Astrocyte (in vitro differentiated cells and primary cell): ENCODE measurements around the gene CAMK1D.

ENCODE experiments used
- EZH2 ChIP-seq: IDR thresholded peaks from 2 replicates; pipeline ENCODE4 v1.6.1; 2012; ENCODE audit warnings: mild to moderate bottlenecking, low read length, inconsistent platforms; ENCODE audit not compliant: insufficient read depth
- TF ChIP-seq, protein P1 (sequence below): IDR thresholded peaks from 2 replicates; pipeline ENCODE4 v1.5.1; 2011; ENCODE audit warnings: low read depth, mild to moderate bottlenecking, inconsistent platforms, low read length, moderate library complexity; ENCODE audit not compliant: insufficient read depth

DNA sequence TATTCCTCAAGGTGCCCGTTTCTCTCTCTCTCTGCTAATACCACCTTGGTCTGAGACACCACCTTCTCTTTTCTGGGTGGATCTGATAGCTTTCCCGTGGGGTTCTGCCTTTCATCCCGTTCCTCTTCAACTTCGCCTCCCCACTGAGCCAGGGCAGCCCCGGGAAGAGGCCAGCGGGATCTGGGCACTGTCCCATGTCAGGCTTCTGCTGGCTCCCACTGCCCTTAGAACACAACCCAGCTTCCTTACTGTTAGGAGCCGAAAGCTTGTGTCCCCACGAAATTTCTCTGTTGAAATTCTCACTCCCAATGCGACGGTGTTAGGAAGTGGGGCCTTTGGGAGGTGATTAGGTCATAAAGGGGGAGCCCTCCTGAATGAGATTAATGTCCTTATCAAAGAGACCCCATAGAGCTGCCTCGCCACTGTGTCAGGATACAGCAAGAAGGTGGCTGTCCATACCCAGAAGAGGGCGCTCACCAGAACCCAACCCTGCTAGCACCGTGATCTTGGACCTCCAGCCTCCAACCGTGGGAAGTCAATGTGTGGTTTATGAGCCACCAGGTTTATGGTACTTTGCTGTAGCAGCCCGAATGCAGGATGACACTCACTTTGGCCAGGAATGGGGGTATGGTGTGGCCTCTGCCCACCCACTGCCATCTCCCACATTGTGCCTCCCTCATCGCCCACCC lies 79.2 kb downstream of the CAMK1D start:
- TF ChIP-seq, protein P1, sequence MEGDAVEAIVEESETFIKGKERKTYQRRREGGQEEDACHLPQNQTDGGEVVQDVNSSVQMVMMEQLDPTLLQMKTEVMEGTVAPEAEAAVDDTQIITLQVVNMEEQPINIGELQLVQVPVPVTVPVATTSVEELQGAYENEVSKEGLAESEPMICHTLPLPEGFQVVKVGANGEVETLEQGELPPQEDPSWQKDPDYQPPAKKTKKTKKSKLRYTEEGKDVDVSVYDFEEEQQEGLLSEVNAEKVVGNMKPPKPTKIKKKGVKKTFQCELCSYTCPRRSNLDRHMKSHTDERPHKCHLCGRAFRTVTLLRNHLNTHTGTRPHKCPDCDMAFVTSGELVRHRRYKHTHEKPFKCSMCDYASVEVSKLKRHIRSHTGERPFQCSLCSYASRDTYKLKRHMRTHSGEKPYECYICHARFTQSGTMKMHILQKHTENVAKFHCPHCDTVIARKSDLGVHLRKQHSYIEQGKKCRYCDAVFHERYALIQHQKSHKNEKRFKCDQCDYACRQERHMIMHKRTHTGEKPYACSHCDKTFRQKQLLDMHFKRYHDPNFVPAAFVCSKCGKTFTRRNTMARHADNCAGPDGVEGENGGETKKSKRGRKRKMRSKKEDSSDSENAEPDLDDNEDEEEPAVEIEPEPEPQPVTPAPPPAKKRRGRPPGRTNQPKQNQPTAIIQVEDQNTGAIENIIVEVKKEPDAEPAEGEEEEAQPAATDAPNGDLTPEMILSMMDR = no peak
- TF ChIP-seq EZH2 = no peak
